Stimulated activated CD4-positive, alpha-beta T cell treated with anti-CD3 and anti-CD28 coated beads, Interleukin-12 subunit alpha, Interleukin-12 subunit beta, amount 100 ng/mL, for 48 hours (primary cell): ENCODE measurements around the gene C20orf204.

Experiments used
- DNase-seq, 3 donors: peaks; one replicate each; pipeline ENCODE4 v3.0.0-alpha.2; 2020; ENCODE audit warnings: low read depth in 2 of 3, low spot score in 1 of 3

Gene C20orf204

DNA sequence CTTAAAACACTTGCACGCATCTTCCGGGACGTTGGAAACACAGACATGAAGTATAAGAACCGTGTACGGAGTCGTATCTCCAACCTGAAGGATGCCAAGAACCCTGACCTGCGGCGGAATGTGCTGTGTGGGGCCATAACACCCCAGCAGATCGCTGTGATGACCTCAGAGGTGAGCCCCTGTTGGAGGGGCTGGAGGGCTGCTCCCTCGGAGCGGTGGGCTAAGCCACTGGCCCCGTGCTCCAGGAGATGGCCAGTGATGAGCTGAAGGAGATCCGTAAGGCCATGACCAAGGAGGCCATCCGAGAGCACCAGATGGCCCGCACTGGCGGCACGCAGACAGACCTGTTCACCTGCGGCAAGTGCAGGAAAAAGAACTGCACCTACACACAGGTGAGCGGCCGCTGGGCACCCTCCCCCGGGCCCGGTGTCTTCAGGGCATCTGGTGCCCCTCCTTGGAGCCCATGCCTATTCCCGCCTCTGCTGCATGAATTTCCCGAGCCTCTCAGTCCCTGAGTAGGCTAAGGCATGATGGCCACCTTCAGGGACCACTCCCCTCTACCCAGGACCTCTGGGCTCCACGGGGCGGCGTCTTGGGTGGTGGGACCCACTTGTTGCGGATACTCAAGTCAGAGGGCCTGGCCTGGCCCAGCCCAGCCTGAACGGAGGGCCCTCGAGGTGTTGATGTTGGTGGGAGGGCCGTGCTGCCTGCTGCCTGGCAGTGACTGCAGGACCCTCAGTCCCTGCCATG, 34.4 kb downstream of the C20orf204 start:
- DNase-seq = no peak

DNA sequence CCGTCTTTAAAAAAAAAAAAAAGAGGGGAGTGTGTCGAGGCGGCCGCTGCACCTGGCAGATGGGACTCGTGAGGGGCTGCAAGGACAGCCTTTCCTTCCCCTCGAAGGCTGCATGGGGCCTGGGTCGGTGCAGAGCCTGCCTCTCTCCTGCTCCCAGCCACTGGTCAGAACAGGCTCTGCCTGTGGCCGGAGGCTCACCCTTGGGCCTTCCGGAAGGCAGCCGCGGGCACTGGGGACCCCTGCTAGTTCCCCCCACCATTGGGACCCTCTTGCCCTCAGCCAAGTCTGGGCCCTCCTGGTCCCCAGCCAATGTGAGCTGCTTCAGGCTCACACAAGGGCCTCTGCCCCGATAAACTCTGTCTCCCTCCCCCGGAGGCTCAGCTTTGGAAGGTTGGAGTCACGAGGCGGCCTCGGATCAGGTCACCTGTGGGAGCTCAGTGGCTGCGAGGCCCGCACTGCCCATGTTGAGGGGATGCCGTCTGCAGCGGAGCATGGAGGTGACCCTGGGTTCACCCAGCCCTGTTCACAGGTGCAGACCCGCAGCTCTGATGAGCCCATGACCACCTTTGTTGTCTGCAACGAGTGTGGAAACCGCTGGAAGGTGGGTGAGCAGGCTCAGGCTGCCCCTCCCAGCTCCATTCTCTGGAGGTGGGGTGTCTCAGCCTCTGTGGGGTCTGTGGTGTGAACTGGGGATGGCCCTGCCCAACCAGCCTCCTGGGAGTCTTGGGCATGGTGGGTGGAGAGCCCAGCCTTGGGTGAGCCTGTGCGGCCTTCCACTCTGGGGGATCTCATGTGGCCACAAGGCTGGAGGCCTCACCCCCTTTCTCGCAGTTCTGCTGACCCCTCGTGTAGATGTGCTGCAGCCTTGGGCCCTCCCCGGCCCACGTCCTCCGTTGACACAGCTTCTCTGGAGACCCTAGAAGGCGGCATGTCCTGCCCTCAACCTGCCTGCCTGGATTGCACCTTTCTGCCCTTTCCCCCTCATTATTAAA, 35.7 kb downstream of the C20orf204 start:
- no peak for DNase-seq

DNA sequence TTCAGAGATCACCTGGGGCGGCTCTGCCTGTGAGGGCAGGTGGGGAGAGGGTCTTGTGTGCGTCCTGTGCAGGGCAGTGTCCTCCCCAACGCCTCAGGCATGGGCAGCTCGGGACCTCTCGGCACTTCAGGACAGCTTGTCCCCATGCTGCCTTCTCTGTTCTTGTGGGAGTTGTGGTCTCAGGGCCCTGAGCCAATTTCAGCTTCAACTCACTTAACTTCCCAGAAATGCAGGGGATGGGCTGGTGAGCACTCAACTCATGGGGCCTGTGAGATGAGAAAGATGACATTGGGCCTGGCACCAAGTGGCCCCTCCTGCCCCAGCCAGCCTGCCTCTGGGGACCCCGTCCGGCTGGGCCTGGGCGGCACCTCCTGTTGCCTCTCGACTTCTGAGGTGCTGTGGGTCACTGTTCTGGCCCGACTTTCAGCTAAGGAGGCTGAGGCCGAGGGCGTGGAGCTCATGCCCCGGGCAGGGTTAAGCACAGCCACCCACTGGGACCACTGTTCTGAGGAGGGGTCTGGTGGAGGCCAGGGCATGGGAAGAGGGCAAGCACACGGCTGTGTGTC, 36.6 kb downstream of the C20orf204 start:
- no peak for DNase-seq

DNA sequence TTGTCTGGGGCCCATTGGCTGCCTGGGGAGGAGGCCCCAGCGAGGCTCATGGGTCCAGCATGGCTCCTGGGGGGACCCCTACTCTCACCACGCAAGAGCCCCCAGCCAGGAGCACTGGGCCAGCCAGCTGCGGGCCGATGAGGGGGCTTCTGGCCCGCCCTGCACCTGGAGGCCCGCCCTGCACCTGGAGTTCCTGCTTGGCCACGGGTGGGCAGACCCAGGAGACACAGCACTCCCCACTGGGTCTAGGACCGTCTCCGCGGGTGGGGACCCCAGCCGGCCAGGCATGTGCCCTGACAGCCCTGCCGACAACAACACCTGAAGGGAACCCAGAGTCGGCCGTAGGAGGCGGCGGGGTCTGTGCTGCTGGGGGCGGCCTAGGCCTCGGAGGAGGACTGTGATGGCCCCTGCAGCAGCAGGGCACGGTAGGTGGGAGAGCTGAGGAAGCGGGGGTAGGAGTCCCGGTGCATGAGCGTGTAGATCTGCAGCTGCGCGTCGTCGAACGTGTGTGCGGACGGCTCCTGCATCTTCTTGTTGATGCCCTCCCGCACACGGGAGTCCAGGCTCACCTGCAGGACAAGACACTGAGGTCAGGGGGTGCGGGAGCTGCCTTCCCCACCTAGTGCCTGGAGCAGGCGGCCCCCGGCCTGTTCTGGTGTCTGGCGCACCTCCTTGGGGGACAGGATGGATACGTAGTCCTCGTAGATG, 37.6 kb downstream of the C20orf204 start:
- DNase-seq = no peak

DNA sequence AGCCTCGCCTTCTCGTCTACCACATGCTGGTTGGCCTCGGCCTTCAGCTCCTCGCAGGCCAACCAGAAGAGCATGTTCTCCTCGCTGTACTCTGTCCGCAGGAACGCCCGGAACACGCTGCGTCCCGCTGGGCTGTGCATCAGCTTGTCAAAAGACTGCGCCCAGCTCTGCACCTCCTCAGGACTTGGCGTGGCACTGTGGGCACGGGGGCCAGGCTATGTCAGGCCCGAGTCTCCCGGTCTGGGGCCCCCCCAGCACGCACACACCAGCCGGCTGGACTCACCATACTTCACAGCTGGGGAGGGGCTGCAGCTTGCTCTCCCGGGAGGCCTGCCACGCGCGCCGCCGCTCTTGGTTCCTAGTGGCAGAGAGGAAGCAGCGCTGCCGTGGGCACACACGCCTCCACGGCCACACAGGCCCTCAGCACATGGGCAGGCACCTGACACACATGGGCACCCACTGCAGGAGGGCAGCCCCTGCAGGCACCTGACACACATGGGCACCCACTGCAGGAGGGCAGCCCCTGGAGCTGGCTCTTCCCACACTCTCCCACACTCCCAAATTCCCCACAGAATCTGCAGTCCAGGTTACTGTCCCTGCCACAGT, 38.3 kb downstream of the C20orf204 start:
- no peak for DNase-seq

DNA sequence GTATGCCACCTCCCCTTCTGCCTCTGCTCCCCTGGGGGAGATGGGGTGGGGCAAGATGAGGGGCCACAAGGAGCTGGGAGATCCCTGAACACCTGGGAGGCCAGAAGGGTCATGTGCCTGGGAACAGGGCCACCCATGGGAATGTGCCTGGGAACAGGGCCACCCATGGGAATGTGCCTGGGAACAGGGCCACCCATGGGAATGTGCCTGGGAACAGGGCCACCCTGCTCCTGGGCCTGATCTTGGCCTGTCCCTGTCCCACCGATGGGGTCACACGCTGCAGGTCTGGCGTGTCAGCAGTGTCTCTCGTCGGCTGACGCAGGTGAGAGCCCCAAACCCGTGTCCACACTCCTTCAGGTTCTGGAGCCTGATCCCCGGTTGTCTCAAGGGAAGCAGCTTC, 39.0 kb downstream of the C20orf204 start:
- no peak for DNase-seq

DNA sequence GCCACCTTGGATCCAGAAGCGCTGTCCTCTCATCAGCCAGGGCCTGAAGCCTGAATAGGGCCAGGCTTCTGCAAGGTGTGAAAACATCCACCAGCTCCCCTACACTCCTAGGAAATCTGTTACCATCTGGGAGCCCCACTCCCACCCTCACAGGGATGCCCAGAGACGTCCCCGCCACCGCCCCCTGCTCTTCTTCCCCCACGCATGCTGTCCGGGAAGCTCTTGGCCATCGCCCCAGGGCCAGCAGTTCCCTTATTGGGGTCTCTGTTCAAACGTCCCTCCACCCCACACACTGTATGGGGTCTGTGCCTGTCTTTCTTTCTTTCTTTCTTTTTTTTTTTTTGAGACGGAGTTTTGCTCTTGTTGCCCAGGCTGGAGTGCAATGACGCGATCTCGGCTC, 39.6 kb downstream of the C20orf204 start:
- no peak for DNase-seq

DNA sequence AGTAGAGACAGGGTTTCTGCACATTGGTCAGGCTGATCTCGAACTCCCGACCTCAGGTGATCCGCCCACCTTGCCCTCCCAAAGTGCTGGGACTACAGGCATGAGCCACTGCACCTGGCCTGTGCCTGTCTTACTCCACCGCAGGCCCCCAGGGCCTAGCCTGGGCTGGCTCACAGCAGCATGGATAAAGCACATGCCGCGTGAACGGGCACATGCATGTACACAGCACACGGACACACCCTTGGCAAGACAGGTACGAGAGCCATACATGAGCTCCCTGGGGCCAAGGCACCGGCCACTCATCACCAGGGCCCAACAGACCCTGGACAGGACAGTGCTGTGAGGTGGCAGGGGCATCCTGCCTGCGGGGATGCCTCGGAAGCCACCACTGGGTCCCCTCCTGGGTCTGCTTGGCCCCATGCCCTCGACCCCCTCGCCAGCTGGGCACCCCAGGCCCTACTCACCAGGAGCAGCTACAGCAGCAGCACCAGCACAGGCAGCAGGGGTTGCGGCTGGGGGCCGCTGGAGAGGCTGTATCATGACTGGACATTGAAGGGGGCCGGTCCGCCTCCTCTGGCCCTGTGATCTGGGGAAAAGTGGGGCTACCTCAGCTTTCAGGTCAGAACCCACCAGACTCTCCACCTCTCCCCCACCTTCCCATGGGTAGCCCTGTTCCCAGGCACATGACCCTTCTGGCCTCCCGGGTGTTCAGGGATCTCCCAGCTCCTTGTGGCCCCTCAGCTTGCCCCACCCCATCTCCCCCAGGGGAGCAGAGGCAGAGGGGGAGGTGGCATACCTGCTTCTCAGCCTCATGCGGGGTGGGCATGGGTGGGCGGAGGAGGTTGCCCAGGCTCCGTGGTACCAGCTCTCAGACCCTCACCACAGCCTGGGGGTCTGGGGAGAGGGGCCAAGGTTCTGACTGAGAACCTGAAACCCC, 40.3 kb downstream of the C20orf204 start:
- DNase-seq = no peak

DNA sequence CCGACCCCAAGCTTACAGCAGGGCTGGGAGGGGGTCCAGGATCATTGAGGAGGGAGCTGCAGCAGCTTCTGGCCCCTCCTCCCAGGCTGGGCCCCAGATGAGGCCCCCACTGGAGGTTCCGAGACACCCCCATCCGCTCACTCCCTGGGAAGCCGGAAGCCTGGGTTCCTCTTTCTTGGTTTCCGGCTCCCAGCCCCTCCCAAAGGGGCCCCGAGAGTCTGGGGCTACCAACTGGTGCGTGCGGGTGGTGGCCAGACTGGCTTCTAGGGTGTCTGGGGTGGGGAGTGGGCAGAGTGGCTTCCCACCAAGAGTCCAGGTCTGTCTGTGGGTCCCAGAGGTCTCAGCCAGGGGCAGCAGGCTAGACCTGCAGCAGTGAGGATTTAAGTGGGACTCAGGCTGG, 41.1 kb downstream of the C20orf204 start:
- DNase-seq = no peak

DNA sequence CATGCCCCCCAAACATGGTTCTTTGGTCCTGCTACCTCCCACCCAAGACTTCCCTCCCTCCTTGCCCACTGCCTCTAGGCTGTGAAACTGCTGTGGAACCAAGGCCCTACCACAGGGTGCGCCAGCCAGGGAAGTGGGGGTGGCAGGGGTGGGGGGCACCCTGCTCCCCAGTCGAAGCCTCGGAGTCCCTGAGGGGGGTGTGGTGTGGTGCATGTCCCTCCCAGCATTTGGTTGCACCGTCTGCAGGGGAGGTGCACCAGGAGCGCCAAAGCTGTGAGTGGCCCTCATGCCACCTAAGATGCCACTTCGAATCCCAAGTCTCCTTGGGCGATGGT, 41.5 kb downstream of the C20orf204 start:
- no peak for DNase-seq

DNA sequence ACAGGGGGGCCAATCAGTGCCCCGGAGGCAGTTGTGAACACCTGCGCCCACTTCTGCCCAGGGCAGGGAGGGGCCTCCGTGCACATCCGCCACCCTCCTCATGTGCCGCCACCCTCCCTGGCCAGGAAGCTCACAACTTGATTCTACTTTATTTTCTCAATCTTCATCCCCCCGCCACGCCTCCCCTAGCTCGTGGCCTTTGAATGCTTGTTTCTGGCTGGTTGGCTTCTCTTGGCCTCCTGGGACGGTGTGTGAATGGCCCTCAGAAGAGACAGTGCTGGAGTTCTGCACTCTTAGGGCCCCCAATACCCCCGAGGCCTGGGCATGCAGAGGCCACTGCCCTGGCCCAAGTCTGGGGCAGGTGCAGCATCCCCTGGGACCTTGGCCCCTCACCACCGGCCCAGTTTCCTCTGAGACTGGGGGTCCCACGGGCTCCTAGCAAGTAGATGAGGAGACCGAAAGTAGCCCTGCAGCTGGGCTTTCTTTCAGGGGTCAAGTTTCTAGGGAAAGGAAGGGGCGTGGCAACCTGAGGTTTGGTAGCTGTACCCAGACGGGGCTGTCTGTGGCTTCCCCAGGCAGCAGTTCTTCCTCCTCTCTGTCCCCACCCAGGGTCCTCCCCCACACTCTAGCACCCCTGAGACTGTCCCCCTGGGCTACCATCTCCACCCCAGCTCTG, 42.0 kb downstream of the C20orf204 start:
- DNase-seq = no peak

DNA sequence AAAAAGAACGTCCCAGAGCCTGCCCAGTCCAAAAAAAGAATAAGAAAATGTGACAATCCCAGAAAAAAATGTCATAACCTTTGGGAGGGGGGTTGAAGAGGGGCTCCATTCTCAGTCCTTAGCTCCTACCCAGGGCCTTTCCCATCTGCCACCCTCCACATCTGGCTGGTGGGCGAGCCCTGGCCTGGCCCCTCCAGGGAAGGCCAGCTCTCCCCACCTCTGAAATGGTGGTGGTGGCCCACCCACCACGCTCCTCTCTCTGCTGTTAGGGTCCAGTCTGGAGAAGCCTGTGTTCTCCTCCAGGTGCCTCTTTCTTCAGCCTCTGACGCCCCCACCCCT, 42.9 kb downstream of the C20orf204 start:
- no peak for DNase-seq

DNA sequence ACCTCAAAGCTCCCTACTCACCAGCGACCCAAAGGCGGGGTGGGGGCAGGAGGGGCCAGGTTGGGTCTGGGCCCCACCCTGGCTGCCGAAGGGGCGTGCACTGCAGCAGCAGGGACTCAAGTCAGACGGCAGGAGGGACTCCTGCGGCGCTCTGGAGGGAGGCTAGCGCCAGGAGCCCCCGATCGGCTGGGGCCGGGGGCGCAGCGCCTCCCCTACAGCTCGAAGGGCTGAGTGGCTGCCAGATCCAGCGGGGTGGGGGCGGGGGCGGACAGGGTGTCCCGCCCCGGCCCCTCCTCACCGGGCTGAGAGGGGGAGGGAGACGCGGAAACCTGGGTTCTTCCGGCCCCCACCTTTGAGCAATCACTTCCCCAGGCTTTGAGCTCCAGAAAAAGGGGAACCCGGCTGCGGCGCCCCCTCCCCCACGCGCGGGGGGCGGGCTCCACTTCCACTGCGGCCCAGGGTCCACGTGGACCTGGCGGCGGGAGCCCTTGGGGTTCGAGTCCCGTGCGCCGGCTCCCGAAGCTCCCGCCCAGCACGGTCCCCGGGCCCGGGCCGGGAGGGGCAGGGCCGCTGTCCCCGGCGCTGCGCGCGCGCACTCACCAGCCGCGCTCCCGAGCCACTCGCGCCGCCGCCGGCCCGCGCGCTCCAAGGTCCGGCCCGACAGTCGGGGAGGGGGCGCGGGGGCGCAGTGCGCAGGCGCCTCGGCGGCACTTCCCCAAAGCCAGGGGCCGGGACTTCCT, 43.5 kb downstream of the C20orf204 start, which contains the start of gene RGS19:
TSS of gene RGS19 (minus strand) at position 246 of the 740 bp plus-strand sequence. CDS start 2,632 bp downstream, outside the sequence.
- DNase-seq = peak in 1 of 3 donors; percentile 62

DNA sequence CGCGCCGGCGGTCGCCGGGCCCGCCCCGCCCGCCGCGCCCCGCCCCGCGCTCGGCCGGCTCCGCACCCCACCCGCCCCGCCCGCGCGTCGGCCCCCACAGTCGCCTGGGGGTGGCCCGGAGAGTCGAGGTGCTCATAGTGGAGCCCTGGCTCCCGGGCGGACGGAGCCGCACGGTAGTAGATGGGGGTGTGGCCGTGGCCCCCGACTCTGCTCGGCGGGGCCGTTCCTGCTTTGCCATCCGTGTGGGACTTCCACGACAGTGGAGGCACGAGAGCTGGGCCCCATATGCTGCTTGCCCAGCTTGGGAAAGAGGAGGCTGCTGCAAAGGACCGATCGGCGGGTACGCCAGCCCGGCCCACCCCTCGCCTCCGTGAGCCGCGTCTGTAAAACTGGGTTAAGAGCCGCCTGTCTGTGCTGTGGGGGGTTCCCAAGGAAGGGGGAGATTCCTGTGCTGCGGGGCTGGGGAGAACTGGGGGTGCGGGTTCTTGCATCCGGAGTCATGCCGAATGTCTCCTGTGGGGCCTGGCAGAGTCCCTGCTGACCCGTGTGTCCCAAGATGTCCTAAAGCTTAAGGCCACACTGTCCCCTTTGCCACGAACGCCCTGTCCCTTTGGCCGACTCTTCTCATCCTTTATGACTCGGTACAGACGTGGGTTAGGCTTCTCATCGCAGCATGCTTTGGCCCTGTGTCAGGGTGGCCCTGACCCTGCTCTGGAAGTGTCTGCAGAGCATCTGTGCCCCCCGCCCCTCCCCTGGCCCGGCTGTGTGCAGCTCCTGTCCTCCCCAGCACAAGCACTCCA, 44.2 kb downstream of the C20orf204 start, which contains the start of gene OPRL1:
TSS of gene OPRL1 (plus strand) at position 70 of the 800 bp plus-strand sequence. CDS start 12,639 bp downstream, outside the sequence.
- no peak for DNase-seq

DNA sequence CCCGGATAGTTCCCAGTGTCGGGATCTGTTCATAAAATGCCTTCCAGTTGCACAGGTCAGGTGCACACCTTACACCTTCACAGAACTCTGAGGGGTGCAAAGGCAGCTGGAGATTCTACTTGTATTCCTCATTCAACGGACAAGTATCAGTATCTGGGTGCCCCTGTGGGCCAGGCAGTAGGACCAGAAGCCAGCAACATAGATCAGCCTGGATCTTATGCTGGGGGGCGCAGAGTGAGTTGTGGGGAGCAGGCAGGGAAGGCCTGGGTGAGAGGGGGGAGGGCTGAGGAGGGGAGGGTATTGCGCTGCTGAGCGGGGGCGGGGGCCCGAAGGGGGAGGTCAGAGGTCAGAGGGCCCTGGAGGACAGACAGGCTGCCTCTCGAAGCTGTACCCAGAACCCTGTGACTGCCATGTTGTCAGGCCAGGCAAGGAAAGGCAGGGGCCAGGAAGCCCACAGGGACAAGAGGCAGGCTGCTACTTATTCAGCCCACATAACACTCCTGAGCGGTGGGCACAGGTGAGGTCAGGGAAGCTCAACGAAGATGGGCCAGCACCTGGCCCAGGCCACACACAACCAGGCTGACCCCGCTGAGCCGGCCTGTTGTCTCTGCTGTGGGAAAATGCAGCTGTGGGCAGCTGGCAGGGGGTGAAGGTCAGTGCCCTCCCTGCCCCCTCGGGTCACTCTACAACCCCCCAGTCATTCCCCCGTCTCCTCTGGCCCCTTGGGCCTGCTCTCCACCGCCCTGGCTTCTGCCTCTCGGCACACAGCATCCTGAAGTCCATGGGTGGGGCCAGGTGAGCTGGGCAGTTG, 45.0 kb downstream of the C20orf204 start:
- DNase-seq = no peak

DNA sequence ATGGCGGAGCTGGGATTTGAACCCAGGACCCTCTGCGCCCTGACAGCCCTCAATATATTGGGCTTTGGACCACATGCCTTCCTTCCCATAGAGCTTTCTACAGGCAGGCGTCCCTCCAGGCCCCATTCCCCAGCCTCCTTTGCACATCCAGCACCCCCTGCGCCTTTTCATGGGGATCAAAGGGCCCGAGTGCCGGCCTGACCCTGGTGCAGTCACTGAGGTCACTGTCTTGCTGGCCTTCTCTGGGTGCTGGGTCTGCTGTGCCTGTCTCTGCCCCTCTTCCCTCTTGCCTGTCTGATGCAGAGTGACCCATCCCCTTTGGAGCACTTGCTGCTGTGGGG, 45.6 kb downstream of the C20orf204 start:
- DNase-seq = no peak
